HepG2 (cell line): Measurements from ENCODE around the gene ARHGEF16. TPM values are rescaled to one million over a fixed set of nuclear protein-coding genes. Genes with fewer than 3 reads are reported as not detected.

Source experiments
- AKAP8 ChIP-seq: sonication (generic); formaldehyde crosslinking; IDR thresholded peaks from 2 replicates; pipeline ENCODE4 v1.5.1; 2020; ENCODE audit warnings: mild to moderate bottlenecking, missing genetic modification reagents
- ATF7-NPFF ChIP-seq: sonication (generic); formaldehyde crosslinking; IDR thresholded peaks from 2 replicates; pipeline ENCODE4 v1.8.1; 2023; ENCODE audit warnings: mild to moderate bottlenecking, low read depth, missing genetic modification reagents, moderate library complexity
- CCDC6 ChIP-seq: sonication (generic); formaldehyde crosslinking; IDR thresholded peaks from 2 replicates; pipeline ENCODE4 v1.8.1; 2022; ENCODE audit warnings: mild to moderate bottlenecking, missing genetic modification reagents, moderate library complexity
- EZH2 ChIP-seq: conservative IDR thresholded peaks from 2 replicates; pipeline ENCODE4 v1.6.1; 2012; ENCODE audit warnings: mild to moderate bottlenecking, low read depth, low read length, moderate library complexity
- FLYWCH1 ChIP-seq: sonication (generic); formaldehyde crosslinking; IDR thresholded peaks from 2 replicates; pipeline ENCODE4 v1.8.1; 2023; ENCODE audit warnings: mild to moderate bottlenecking, missing genetic modification reagents
- FOSL2 ChIP-seq: sonication (generic); formaldehyde crosslinking; IDR thresholded peaks from 2 replicates; pipeline ENCODE4 v1.4.0; 2020; ENCODE audit warnings: missing genetic modification reagents
- GATAD1 ChIP-seq: IDR thresholded peaks from 2 replicates; pipeline ENCODE4 v1.6.1; 2016; ENCODE audit warnings: missing genetic modification reagents, missing compliant biosample characterization
- JUN ChIP-seq: sonication (generic); formaldehyde crosslinking; IDR thresholded peaks from 2 replicates; pipeline ENCODE4 v1.4.0; 2020; ENCODE audit warnings: mild to moderate bottlenecking, missing genetic modification reagents
- KDM5A ChIP-seq: fragments of 200-600 bp; sonication (generic); IDR thresholded peaks from 2 replicates; pipeline ENCODE4 v1.7.0; 2018; ENCODE audit warnings: antibody characterized with exemption, mild to moderate bottlenecking, low read length, borderline replicate concordance
- MAZ ChIP-seq, 2 experiments: sonication (generic) in 1 of 2; formaldehyde crosslinking in 1 of 2; IDR thresholded peaks; 2 replicates each; pipeline versions ENCODE4 v1.5.0 to v1.6.1; 2012 to 2020; ENCODE audit warnings: low read depth in 2 of 2, mild to moderate bottlenecking in 2 of 2, borderline replicate concordance in 1 of 2, improper control_type of control experiment in 1 of 2, low read length in 1 of 2, missing genetic modification reagents in 1 of 2, moderate library complexity in 1 of 2
- NFE2L2 ChIP-seq: fragments of 150-350 bp; IDR thresholded peaks from 2 replicates; pipeline ENCODE4 v1.6.1; 2014; ENCODE audit warnings: low read length
- SNAI1 ChIP-seq: sonication (generic); formaldehyde crosslinking; IDR thresholded peaks from 2 replicates; pipeline ENCODE4 v1.5.0; 2020; ENCODE audit warnings: mild to moderate bottlenecking, missing genetic modification reagents, borderline replicate concordance
- ZC3H13 ChIP-seq: sonication (generic); formaldehyde crosslinking; IDR thresholded peaks from 2 replicates; pipeline ENCODE4 v1.8.1; 2023; ENCODE audit warnings: mild to moderate bottlenecking, missing genetic modification reagents, moderate library complexity
- ZFP1 ChIP-seq: IDR thresholded peaks from 2 replicates; pipeline ENCODE4 v1.6.1; 2016
- ZFP37 ChIP-seq: sonication (generic); formaldehyde crosslinking; IDR thresholded peaks from 2 replicates; pipeline ENCODE4 v1.4.0; 2020; ENCODE audit warnings: missing genetic modification reagents, borderline replicate concordance
- ZNF234 ChIP-seq: sonication (generic); formaldehyde crosslinking; conservative IDR thresholded peaks from 2 replicates; pipeline ENCODE4 v1.5.1; 2020; ENCODE audit warnings: mild to moderate bottlenecking, missing genetic modification reagents
- ZNF382 ChIP-seq: sonication (generic); formaldehyde crosslinking; IDR thresholded peaks from 2 replicates; pipeline ENCODE4 v1.5.0; 2020; ENCODE audit warnings: missing genetic modification reagents, mild to moderate bottlenecking, borderline replicate concordance
- polyA plus RNA-seq, 8 experiments: library from polyadenylated mRNA; depleted of rRNA in 3 of 8; stranded (reverse) in 7 of 8; unstranded in 1 of 8; fragments of >200 nt; fragmentation: Illumina TruSeq in 4 of 8; extraction: Trizol in 4 of 8; gene quantifications; 2 replicates each; pipeline versions ENCODE4 v1.2.1 to v1.2.3, GENCODE V29; 2011 to 2016; ENCODE audit warnings: low read depth in 4 of 8, missing spikeins in 1 of 8, mixed read lengths in 1 of 8; ENCODE audit not compliant: insufficient read depth in 1 of 8
- total RNA-seq, 5 experiments: library from RNA; depleted of rRNA; stranded (reverse); fragments of >200 nt; fragmentation: Illumina TruSeq; extraction: Trizol; gene quantifications; 2 replicates each; pipeline ENCODE4 v1.2.3, GENCODE V29; 2016; ENCODE audit warnings: low read depth in 1 of 5
- TF ChIP-seq, protein P1 (sequence below): fragments of 450-650 bp; IDR thresholded peaks from 2 replicates; pipeline ENCODE4 v1.6.1; 2016
- TF ChIP-seq, protein P2 (sequence below): sonication (generic); formaldehyde crosslinking; IDR thresholded peaks from 2 replicates; pipeline ENCODE4 v1.5.1; 2020; ENCODE audit warnings: mild to moderate bottlenecking, missing genetic modification reagents, borderline replicate concordance
- TF ChIP-seq, protein P3 (sequence below): sonication (generic); formaldehyde crosslinking; IDR thresholded peaks from 2 replicates; pipeline ENCODE4 v1.4.0; 2020; ENCODE audit warnings: missing genetic modification reagents, borderline replicate concordance

ARHGEF16 gene
- total and polyA plus RNA-seq, 2 of the 13 experiments (the other 11 are each of a cell fraction or from before 2014, with no cell fraction given) = 20.3 to 39.9 TPM

DNA sequence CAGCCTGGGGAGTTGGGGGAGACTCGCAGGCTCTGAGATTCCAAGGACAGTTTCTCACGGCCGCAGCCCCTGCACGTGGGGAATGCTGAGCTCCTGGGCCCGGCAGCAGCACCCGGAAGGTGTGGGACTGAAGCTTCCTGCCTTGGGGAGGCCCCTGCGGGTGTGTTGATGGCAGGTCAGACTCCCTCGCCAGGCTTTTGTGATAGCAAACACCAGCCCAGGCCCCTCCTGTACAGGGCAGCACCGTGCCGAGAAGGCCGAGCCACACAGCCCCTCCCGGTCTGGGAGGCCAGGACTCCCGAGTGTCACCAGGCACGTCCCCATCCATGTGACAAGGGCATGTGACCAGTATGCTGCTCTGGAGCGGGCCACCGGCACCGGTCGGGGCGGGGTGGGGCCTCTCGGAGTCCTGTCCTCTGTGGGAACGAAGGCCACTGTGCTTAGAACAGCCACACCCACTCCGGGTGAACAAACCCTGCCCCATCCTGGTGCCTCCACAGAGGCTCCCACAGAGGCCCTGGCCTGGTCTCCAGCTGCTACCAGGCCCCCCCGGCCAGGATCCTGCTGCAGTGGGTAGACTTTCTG lies 31.1 kb upstream of the ARHGEF16 start (continued):
- TF ChIP-seq MAZ (IDR thresholded peaks at IDR 0.05; ENCODE audit: borderline replicate concordance, low read depth, low read length) = peak; percentile 53; the same call in 1 of the 2 replicates
- TF ChIP-seq MAZ (CRISPR knock-in tag; IDR thresholded peaks at IDR 0.05; ENCODE audit: low read depth) = peak; percentile 47; the same call in 1 of the 2 replicates
- TF ChIP-seq, protein P1, sequence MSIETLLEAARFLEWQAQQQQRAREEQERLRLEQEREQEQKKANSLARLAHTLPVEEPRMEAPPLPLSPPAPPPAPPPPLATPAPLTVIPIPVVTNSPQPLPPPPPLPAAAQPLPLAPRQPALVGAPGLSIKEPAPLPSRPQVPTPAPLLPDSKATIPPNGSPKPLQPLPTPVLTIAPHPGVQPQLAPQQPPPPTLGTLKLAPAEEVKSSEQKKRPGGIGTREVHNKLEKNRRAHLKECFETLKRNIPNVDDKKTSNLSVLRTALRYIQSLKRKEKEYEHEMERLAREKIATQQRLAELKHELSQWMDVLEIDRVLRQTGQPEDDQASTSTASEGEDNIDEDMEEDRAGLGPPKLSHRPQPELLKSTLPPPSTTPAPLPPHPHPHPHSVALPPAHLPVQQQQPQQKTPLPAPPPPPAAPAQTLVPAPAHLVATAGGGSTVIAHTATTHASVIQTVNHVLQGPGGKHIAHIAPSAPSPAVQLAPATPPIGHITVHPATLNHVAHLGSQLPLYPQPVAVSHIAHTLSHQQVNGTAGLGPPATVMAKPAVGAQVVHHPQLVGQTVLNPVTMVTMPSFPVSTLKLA = peak; percentile 45
- no peak for TF ChIP-seq KDM5A
- no peak for TF ChIP-seq FLYWCH1 (CRISPR knock-in tag)
- peak; percentile 59; the same call in 1 of the 2 replicates for TF ChIP-seq ATF7-NPFF (CRISPR knock-in tag)
- peak; percentile 68; the same call in 1 of the 2 replicates for TF ChIP-seq ZFP37 (CRISPR knock-in tag)
- 0 out of 2 replicates have a peak, but pooled peaks have one; percentile 16 for TF ChIP-seq SNAI1
- peak; percentile 49; the same call in 1 of the 2 replicates for TF ChIP-seq ZC3H13 (CRISPR knock-in tag)
- TF ChIP-seq, protein P2, sequence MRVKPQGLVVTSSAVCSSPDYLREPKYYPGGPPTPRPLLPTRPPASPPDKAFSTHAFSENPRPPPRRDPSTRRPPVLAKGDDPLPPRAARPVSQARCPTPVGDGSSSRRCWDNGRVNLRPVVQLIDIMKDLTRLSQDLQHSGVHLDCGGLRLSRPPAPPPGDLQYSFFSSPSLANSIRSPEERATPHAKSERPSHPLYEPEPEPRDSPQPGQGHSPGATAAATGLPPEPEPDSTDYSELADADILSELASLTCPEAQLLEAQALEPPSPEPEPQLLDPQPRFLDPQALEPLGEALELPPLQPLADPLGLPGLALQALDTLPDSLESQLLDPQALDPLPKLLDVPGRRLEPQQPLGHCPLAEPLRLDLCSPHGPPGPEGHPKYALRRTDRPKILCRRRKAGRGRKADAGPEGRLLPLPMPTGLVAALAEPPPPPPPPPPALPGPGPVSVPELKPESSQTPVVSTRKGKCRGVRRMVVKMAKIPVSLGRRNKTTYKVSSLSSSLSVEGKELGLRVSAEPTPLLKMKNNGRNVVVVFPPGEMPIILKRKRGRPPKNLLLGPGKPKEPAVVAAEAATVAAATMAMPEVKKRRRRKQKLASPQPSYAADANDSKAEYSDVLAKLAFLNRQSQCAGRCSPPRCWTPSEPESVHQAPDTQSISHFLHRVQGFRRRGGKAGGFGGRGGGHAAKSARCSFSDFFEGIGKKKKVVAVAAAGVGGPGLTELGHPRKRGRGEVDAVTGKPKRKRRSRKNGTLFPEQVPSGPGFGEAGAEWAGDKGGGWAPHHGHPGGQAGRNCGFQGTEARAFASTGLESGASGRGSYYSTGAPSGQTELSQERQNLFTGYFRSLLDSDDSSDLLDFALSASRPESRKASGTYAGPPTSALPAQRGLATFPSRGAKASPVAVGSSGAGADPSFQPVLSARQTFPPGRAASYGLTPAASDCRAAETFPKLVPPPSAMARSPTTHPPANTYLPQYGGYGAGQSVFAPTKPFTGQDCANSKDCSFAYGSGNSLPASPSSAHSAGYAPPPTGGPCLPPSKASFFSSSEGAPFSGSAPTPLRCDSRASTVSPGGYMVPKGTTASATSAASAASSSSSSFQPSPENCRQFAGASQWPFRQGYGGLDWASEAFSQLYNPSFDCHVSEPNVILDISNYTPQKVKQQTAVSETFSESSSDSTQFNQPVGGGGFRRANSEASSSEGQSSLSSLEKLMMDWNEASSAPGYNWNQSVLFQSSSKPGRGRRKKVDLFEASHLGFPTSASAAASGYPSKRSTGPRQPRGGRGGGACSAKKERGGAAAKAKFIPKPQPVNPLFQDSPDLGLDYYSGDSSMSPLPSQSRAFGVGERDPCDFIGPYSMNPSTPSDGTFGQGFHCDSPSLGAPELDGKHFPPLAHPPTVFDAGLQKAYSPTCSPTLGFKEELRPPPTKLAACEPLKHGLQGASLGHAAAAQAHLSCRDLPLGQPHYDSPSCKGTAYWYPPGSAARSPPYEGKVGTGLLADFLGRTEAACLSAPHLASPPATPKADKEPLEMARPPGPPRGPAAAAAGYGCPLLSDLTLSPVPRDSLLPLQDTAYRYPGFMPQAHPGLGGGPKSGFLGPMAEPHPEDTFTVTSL = 0 out of 2 replicates have a peak, but pooled peaks have one; percentile 70
- TF ChIP-seq NFE2L2 = no peak
- no peak for TF ChIP-seq CCDC6 (CRISPR knock-in tag)
- peak; percentile 45; the same call in 1 of the 2 replicates for TF ChIP-seq FOSL2
- TF ChIP-seq ZFP1 (CRISPR knock-in tag) = peak; percentile 66; the same call in 1 of the 2 replicates
- TF ChIP-seq, protein P3, sequence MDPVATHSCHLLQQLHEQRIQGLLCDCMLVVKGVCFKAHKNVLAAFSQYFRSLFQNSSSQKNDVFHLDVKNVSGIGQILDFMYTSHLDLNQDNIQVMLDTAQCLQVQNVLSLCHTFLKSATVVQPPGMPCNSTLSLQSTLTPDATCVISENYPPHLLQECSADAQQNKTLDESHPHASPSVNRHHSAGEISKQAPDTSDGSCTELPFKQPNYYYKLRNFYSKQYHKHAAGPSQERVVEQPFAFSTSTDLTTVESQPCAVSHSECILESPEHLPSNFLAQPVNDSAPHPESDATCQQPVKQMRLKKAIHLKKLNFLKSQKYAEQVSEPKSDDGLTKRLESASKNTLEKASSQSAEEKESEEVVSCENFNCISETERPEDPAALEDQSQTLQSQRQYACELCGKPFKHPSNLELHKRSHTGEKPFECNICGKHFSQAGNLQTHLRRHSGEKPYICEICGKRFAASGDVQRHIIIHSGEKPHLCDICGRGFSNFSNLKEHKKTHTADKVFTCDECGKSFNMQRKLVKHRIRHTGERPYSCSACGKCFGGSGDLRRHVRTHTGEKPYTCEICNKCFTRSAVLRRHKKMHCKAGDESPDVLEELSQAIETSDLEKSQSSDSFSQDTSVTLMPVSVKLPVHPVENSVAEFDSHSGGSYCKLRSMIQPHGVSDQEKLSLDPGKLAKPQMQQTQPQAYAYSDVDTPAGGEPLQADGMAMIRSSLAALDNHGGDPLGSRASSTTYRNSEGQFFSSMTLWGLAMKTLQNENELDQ (CRISPR knock-in tag) = 0 out of 2 replicates have a peak, but pooled peaks have one; percentile 53
- TF ChIP-seq ZNF234 (CRISPR knock-in tag) = no peak
- no peak for TF ChIP-seq EZH2
- TF ChIP-seq ZNF382 (CRISPR knock-in tag) = no peak
- no peak for TF ChIP-seq AKAP8
- peak; percentile 63; the same call in 1 of the 2 replicates for TF ChIP-seq GATAD1 (CRISPR knock-in tag)
- no peak for TF ChIP-seq JUN
